Thymus (tissue), 11 donors: ENCODE measurements around the gene INSIG2. TPM values are rescaled to one million over a fixed set of nuclear protein-coding genes. Genes with fewer than 3 reads are reported as not detected.

Source experiments
- DNase-seq, 9 donors: peaks; one replicate each; pipeline ENCODE4 v3.0.0-alpha.2; 2013; ENCODE audit warnings: low spot score in 9 of 9, low read depth in 6 of 9, missing footprints in 1 of 9
- H3K27ac ChIP-seq, 2 donors: one replicate each; pipeline ENCODE4 v1.5.1; 2013; ENCODE audit warnings: control low read depth in 1 of 2, low read depth in 1 of 2, low read length in 1 of 2, mild to moderate bottlenecking in 1 of 2, moderate library complexity in 1 of 2
- H3K27me3 ChIP-seq, 2 donors: one replicate each; pipeline ENCODE4 v1.5.1; 2013; ENCODE audit warnings: low read length in 1 of 2; ENCODE audit not compliant: control insufficient read depth in 2 of 2, insufficient read depth in 1 of 2
- H3K36me3 ChIP-seq, 2 donors: one replicate each; pipeline ENCODE4 v1.5.1; 2013; ENCODE audit warnings: low read length in 1 of 2, mild to moderate bottlenecking in 1 of 2, moderate library complexity in 1 of 2; ENCODE audit not compliant: control insufficient read depth in 2 of 2, insufficient read depth in 2 of 2
- H3K4me1 ChIP-seq, 2 donors: one replicate each; pipeline ENCODE4 v1.5.1; 2013; ENCODE audit warnings: low read length in 2 of 2; ENCODE audit not compliant: control insufficient read depth in 2 of 2, insufficient read depth in 2 of 2
- H3K4me3 ChIP-seq, 2 donors: one replicate each; pipeline ENCODE4 v1.5.1; 2013; ENCODE audit warnings: low read length in 2 of 2, control low read depth in 1 of 2, mild to moderate bottlenecking in 1 of 2
- H3K9me3 ChIP-seq, 2 donors: one replicate each; pipeline ENCODE4 v1.5.1; 2013; ENCODE audit warnings: low read length in 1 of 2, mild to moderate bottlenecking in 1 of 2; ENCODE audit not compliant: control insufficient read depth in 2 of 2, insufficient read depth in 1 of 2
- WGBS: extraction: QIAGEN DNeasy Blood & Tissue Kit; methylation state at CpG from one replicate; pipeline ENCODE4 v1.1.7; 2013; 5-methylcytosine and 5-hydroxymethylcytosine counted together
- polyA plus RNA-seq: library from polyadenylated mRNA; stranded (reverse); fragments of 200-250 nt; gene quantifications from one replicate; pipeline ENCODE4 v1.2.3, GENCODE V29; 2013
- total RNA-seq: library from RNA; stranded (reverse); fragments of 120-200 nt; gene quantifications from one replicate; pipeline ENCODE4 v1.2.4, GENCODE V29; 2013
- donor health status: healthy.

Gene INSIG2
- total and polyA plus RNA-seq, 2 donors = 18.3 to 27.9 TPM

DNA sequence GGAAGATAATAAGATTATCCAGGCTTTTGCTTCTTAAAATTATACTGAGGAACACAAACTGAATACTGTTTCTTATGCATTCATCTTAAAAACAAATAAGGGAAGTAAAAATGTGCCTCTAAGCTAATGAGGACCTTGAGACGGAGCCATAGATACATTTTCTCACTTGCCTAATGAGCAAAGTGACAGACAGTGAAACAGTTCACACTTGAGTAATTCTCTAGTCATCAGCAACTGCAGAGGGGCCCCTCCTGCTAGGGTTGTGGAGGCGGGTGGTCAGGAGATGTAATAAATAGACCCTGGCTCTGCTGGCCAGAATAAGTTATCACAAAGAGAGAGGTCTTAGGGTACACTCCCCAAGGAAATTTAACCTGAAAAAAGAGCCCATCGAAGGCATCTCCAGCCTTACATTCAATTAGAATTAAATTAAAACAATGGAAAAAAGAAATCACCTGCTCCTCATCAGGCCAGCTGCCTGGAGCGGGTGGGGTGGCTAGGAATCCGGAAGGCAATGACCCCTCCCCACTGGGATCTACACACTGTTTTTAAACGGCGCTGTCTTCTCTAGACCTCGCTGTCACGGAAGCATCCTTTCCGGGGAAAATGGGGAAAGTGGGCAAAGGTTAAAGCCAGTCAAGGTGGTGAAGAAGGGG lies 32.6 kb upstream of the INSIG2 start:
- no peak overlapping the region for H3K4me3 ChIP-seq
- H3K27me3 ChIP-seq = peaks cover 0 to 2% of the 10 kb centered on the region in 2 donors
- 83% methylated on average over 10 of the region's 10 CpGs for WGBS
- H3K9me3 ChIP-seq = no peaks in the 10 kb centered on the region
- no peak for DNase-seq
- H3K36me3 ChIP-seq = no peaks in the 10 kb centered on the region
- no peaks in the 10 kb centered on the region for H3K4me1 ChIP-seq
- H3K27ac ChIP-seq = no peak overlapping the region

DNA sequence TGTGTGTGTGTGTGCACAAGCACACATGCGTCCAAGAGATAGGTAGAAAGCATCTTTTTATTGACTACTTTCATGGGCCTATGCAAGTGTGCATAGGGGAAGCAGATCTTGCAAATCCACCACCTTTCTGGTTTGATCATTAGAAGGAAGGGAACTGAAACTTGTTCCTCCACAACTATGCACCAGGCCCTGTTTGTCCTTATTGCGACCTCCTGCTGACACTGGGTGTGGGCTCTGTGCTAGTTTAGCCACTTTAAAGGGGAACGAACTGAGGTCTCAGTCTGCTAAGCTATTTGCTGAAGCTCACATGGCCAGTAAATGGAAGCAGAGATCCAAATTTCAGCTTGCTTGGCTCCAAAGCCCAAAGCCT lies 32.1 kb upstream of the INSIG2 start:
- peaks cover 0 to 2% of the 10 kb centered on the region in 2 donors for H3K27me3 ChIP-seq
- 61% methylated on average over 3 of the region's 3 CpGs for WGBS
- no peaks in the 10 kb centered on the region for H3K36me3 ChIP-seq
- H3K9me3 ChIP-seq = no peaks in the 10 kb centered on the region
- no peaks in the 10 kb centered on the region for H3K4me1 ChIP-seq
- H3K27ac ChIP-seq = no peak overlapping the region
- DNase-seq = no peak
- H3K4me3 ChIP-seq = no peak overlapping the region

DNA sequence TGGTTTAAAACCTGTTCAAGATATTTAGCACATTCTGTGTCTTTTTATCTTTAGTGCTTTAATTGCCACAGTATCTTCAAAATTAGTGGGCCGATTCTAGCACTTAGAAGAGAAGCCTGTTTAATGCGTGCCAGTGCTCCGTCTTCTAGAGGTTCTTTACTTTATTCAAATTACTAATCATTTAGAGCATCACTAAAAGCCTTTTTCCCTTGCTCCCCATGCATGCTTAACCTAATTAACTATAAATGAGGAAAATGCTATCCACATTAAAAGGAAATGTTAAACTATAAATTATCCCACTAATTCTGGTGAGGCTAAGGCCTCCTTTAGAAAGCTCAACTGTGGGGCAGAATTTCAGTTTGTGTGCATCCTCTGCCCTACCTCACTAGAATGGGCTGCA lies 31.5 kb upstream of the INSIG2 start:
- 96% methylated on average over 3 of the region's 3 CpGs for whole genome bisulfite sequencing
- peaks cover 0 to 2% of the 10 kb centered on the region in 2 donors for H3K27me3 ChIP-seq
- H3K36me3 ChIP-seq = no peaks in the 10 kb centered on the region
- H3K4me3 ChIP-seq = no peak overlapping the region
- DNase-seq = no peak
- no peak overlapping the region for H3K27ac ChIP-seq
- no peaks in the 10 kb centered on the region for H3K4me1 ChIP-seq
- no peaks in the 10 kb centered on the region for H3K9me3 ChIP-seq

DNA sequence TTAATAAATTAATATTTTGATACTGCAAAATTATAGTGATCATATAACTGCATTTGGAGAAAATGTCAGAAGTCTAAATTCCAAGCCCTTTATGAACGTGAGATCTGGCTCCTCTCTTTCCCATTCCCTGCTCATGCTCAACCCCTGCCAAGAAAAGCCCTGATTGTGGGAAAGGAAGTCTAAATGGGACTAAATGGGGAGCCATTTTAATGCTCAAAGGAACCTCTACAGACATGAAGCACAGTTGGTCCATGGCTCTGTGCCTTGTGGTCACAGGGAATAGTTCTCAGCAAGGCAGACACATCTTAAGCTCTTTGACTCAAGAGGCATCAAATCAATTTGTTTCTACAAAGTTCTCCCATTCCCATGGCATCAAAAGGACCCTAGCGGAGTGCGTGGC lies 29.3 kb upstream of the INSIG2 start:
- H3K27ac ChIP-seq = no peak overlapping the region
- no peak overlapping the region for H3K4me3 ChIP-seq
- H3K27me3 ChIP-seq = no peaks in the 10 kb centered on the region
- WGBS = 96% methylated on average over 3 of the region's 3 CpGs
- H3K36me3 ChIP-seq = no peaks in the 10 kb centered on the region
- H3K4me1 ChIP-seq = no peaks in the 10 kb centered on the region
- no peak for DNase-seq
- H3K9me3 ChIP-seq = no peaks in the 10 kb centered on the region

DNA sequence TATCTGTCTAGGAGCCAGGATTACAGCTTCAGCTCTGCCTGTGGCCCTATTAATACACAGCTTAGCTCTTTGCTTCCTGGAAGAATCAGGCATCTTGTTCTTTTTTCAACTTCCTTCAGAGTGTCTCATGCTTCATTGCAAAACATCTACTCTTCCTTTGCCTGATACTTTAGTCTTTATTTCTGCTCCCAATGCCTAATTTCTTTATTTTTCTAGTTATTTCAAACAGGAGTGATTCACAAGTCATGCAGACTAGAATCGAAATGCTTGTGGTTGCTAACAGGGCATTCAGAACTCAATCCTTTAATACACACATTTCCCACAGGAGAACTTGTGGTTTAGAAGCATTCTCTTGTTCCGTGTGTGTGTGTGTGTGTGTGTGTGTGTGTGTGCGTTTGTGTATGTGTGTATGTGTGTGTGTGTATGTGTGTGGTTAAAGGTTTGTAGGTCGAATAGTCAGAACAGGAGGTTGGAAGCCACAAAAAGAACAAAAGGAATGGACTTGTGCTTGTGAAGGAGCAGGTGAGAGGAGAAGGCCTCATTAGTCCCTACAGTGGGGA lies 28.3 kb upstream of the INSIG2 start:
- Histone ChIP-seq H3K27me3 (no peaks in the 10 kb centered on the region), H3K9me3 (no peaks in the 10 kb centered on the region), H3K27ac (no peak overlapping the region), H3K4me1 (no peaks in the 10 kb centered on the region), H3K4me3 (no peak overlapping the region), H3K36me3 (no peaks in the 10 kb centered on the region)
- WGBS = 10% methylated on average over 4 of the region's 4 CpGs
- DNase-seq = peak in 3 of 9 donors; percentile 3 to 35 (median 18)

DNA sequence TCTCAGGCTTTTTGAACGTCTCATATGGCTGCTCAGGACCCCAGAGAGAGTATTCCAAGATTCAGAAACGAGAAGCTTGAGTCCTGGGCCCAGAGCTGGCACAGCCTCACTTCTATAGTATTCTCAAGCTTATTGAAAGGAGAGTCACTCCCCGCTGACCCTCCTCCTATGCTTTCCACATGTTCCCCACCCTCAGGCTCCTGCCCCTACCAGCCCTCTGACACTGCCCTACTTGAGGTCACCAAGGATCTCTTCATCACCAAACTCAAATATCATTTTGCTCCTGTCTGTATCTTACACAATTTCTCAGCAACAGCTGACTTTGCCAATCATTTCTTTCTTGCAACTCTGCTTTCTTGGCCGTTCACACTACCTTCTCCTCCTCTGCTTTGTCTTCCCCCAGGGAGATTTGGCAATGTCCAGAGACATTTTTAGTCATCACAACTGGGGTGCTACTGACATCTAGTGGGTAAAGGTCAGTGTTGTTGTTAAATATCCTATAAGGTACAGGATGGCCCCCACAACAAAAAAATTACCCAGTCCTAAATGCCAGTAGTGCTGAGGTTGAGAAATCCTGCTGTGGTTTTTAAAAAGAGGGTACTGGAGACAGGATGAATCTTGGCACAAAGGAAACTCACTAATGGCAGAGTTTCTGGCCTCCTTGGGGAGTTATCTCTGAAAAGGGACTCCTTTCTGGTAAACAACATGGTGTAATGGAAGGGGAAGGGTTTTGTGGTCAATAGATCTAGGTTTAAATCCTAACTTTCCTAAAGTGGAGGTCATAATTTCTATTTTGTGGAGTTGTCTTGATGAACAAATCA lies 26.9 kb upstream of the INSIG2 start:
- Histone ChIP-seq H3K27ac (no peak overlapping the region), H3K36me3 (no peaks in the 10 kb centered on the region), H3K27me3 (no peaks in the 10 kb centered on the region), H3K4me1 (no peaks in the 10 kb centered on the region), H3K4me3 (no peak overlapping the region), H3K9me3 (no peaks in the 10 kb centered on the region)
- DNase-seq = no peak
- 92% methylated on average over 4 of the region's 4 CpGs for WGBS

DNA sequence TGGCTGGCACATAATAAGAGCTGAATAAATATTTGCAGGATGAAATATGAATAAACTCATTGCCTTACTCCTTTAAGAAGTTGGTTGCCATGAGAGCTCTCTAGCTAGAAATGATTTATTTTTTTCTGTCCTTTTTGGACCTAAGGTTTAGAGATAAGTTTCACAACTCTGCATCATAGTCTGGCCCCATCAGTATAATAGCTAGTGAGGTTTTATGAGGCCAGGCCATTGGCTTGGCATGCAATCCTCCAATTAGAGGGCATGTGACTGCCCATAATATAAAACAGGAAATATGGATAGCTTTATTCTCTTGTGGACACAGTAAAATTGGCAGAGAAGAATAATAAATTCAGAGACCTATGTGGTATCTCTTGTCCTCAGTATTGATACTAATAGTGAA lies 26.2 kb upstream of the INSIG2 start:
- Histone ChIP-seq H3K4me3 (no peak overlapping the region), H3K27ac (no peak overlapping the region), H3K9me3 (no peaks in the 10 kb centered on the region), H3K4me1 (no peaks in the 10 kb centered on the region), H3K27me3 (peaks cover 0 to 2% of the 10 kb centered on the region in 2 donors), H3K36me3 (no peaks in the 10 kb centered on the region)
- no peak for DNase-seq

DNA sequence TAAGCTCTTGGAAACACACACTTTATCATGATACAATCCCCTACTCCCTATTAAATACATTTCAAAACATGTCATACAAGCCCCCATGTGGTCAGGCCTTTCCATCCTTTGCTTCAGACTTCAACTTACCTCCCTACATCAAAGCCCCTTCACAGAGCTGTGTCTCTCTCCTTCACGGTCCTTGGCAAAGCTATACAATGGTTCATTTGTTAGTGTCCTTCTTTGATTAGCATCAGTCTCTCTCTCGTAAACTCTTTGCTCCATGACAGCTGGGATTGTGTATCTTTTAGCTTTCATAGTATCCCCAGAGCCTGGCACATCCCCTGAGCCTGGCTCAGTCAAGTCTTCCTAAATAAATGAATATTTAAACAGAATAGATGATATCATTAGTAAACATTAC lies 25.6 kb upstream of the INSIG2 start:
- Histone ChIP-seq H3K36me3 (no peaks in the 10 kb centered on the region), H3K27ac (no peak overlapping the region), H3K4me1 (no peaks in the 10 kb centered on the region), H3K4me3 (no peak overlapping the region), H3K27me3 (peaks cover 0 to 2% of the 10 kb centered on the region in 2 donors), H3K9me3 (no peaks in the 10 kb centered on the region)
- no peak for DNase-seq
- 91% methylated on average over 2 of the region's 2 CpGs for WGBS

DNA sequence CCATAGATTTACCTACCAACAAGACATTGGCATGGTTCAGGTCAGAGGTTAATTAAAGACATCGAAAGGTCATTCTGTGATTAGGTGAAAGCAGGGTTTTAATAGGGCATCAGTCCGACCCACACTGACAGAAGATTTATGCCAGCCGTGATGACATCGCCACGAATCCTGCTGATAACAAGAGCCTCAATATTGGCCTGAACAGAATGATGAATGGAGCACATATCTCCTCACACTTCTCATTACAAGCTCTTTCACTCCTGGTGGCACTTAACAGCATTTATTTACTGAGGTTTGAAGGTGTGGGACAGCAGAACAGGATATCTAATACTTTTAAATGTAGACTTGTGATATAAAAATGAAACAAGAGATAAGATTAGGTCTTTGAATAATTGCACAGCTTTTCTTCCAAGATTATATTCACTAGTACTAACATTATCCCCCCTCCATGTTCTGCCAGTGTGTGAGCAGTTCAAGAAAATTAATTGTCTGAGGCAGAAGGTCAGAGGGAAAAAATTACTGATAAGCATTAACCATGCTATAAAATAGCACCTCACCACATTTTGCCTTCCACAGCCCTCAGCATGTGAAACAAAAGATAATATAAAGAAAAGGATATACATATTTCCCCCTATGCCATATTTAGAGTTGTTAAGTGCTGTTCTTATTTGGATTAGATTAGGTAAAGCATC lies 23.1 kb upstream of the INSIG2 start:
- WGBS = 92% methylated on average over 5 of the region's 5 CpGs
- no peak overlapping the region for H3K4me3 ChIP-seq
- H3K9me3 ChIP-seq = no peaks in the 10 kb centered on the region
- no peaks in the 10 kb centered on the region for H3K36me3 ChIP-seq
- no peak for DNase-seq
- H3K27me3 ChIP-seq = peaks cover 0 to 2% of the 10 kb centered on the region in 2 donors
- no peak overlapping the region for H3K27ac ChIP-seq
- H3K4me1 ChIP-seq = no peaks in the 10 kb centered on the region
